Measurements from ENCODE around the gene YWHAG.

The YWHAG gene

DNA sequence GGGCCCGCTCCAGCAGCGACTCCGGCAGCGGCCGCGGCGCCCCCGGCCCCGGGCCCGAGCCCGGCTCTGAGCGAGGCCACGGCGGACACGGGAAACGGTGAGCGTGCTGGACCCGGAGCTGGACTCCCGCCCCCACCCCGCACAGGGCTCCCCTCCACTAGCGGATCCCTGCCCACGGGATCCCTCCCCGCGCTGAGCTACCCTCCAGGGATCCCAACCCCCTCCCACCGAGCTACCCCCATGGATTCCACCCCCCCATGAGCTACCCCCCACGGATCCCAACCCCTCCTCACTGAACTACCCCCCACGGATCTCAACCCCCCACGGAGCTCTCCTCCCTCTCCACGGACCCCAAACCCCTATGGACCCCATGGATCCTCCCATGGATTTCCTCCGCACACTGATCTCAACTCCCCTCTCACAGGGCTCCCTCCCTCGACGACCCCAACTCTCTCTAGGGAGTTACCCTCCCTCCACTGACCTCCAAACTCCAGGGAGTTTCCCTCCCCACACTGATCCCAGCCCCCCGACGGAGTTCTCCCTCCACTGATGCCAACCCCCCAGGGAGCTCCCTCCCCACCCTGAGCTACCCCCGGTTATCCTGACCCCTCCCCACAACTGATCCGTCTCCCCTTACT lies 77.0 kb downstream of the YWHAG start:
- TF ChIP-seq CTCF (IDR thresholded peaks at IDR 0.05; ENCODE audit: borderline replicate concordance, insufficient read depth, low read depth, low read length) = no peak
- no peak overlapping the region for H3K4me3 ChIP-seq (ENCODE audit: low read depth, low read length)

DNA sequence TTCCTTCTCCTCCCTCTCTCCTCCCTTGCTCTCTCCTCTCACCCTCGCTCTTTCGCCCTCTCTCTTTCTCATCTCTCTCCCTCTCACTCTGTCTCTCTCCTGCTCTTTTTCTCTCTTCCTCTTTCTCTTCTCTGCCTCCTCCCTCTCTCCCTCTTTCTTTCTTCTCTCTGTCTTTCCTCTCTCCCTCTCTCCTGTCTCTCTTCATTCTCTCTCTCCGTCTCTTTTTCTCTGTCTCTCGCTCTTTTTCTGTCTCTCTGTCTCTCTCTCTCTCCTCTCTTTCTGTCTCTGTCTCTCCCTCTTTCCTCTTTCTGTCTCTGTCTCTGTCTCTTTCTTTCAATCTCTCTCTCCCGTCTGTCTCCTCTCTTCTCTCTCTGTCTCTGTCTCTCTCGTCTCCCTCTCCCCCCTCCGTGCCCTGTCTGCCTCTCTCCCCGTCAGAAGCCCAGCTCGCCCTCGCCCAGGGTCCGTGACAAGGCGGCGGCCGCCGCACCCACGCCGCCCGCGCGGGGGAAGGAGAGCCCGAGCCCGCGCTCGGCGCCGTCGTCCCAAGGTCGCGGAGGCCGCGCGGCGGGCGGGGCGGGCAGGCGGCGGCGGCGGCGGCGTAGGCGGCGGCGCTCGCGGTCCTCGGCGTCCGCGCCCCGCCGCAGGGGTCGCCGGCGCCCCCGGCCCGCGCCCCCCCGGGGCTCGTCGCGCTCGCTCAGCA lies 77.6 kb downstream of the YWHAG start:
- no peak overlapping the region for H3K4me3 ChIP-seq (ENCODE audit: low read depth, low read length)
- no peak for TF ChIP-seq CTCF (IDR thresholded peaks at IDR 0.05; ENCODE audit: borderline replicate concordance, insufficient read depth, low read depth, low read length)

DNA sequence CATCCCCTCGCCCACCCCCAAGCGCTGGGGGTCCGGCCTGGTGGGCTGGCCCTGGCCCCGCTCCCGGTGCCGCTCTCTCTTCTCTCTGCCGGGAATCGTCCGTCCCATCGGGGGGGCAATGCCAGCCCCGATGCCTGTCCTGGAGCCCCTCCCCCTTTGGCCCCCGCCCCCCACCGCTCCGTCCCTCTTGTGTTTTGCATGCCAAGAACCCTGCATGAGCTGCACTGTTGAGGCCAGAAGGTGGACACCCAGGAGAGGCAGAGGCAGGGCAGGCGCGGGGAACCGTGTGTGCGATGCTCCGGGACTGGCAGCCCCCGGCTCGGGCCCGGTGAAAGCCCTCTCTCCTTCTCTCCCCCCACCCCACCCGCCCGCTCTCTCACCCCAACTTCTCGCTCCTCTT lies 78.4 kb downstream of the YWHAG start:
- TF ChIP-seq CTCF (IDR thresholded peaks at IDR 0.05; ENCODE audit: borderline replicate concordance, insufficient read depth, low read depth, low read length) = no peak
- H3K4me3 ChIP-seq (ENCODE audit: low read depth, low read length) = no peak overlapping the region

- TF ChIP-seq CTCF (IDR thresholded peaks at IDR 0.05; ENCODE audit: borderline replicate concordance, insufficient read depth, low read depth, low read length) = no peak
Measured at GRCh38 chr7:76278540-76278939, 80.3 kb downstream of the YWHAG start.

More at GRCh38 chr7:76278540-76278939, 80.3 kb downstream of the YWHAG start:
- no peak overlapping the region for H3K4me3 ChIP-seq (ENCODE audit: low read depth, low read length)
